GM18526 (cell line): Measurements from ENCODE around the gene ID2.

ENCODE experiments used
- POLR2A ChIP-seq: IDR thresholded peaks from 3 replicates; pipeline ENCODE4 v1.6.1; 2011; ENCODE audit not compliant: insufficient read length; ENCODE audit errors: extremely low read depth

ID2 gene

DNA sequence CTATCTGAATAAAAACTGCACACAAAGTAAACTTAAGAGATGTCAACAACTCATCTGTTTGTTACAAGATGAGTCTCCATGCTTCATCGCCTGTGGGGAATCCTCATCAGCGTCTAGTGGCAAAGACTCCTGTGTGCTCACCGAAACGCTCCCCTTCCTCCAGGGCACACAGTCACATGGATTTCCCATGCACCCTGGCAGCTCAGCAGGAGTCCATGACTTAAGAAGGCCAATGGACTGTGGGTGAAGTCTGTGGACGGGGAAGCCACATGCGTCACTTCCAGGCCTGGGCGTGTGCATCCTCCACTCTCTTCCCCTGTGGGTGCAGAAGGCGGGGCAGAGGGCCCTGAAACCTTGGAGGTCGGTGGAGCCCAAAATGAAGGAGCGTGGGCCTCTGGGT is 41.1 kb downstream of the ID2 start:
- TF ChIP-seq POLR2A: no peak

DNA sequence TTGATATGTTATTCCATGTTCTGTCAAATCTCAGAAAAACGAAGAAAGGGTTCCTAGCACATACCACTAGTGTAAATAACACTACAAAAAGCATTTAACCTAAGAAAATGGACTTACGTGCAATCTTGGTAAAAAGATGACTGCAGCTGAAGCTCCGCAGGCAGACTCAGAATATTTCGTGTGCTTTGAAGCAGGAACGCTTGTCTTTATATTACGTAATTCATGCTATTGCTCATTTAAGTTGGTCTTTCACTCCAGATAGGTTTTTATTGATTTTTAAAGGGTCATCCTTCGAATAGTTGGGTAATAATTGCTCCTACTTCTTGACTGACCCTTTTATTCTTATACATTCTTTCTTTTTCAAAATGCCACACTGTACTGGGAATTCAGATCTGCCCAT is 44.0 kb downstream of the ID2 start:
- TF ChIP-seq POLR2A: no peak

DNA sequence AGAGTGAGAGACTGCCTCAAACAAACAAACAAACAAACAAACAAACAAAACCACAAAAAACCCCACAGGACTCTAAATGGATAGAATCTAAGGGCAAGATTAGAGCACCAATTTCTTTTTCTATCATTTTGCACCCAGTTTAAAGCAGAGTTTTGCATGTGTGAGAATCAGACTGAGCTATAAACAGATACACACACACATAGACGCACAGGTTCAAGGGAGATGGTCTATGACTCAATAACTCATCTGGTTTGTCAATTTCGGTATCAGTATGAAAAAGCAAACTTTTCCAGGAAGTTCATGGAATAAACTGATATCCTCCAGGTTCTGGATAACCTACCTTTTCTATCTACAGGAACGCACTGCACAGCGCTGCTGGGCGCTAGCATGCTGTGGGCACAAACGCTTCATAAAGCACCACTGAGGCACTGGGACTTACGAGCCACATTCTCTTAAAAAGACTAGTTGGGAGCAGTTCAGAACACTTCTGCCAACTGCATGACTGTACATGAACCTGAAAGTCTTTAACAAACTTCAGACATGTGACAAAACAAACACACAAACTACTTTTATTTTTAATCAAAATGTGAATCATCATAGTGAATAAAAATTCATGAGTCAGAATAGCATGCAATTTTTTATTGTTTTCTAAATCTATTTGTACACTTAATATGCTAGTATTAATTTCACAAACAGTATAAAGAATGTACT is 46.6 kb downstream of the ID2 start:
- no peak for TF ChIP-seq POLR2A

DNA sequence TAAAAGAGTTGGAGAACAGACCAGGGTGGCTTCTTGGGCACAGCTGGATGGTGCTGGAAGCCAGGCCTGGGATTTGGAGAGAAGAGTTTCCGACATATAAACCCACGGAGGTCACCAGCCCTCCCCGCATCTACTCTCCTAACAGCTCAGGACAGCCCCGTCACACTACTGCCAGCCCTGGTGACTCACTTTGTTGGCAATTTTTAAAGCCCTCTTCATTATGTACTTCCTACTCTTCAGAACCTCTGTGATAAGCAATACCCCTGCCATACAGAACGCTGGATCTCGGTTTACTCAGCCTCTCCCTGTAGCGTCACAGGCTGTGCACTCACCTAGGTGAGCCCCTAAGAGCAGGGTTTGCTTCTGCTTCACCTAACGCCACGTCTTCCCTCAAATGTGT is 48.1 kb downstream of the ID2 start:
- TF ChIP-seq POLR2A: no peak

DNA sequence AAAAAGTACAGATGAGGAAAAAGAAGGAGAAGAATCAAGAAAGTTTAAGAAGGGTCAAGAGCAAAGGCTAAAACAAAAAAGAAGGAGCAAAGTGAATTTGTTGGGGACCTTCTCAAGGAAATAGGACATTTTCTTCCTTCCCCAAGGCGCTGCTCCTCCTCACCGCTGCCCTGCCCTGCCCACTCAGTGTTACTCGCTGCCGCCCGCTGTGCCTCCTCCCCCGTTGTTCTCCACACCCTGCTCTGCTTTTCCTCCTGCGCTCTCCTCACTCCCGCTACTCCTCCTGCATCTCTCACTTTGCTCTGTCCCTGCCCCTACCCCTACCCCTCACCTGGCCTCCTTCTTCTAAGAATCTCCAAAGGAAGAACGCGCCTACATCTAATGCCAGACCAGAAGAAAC is 50.7 kb downstream of the ID2 start:
- no peak for TF ChIP-seq POLR2A
